HG03342 (cell line): ENCODE measurements around the gene KCTD21.

Experiments used
- ATAC-seq: cut with Tn5 transposase; IDR thresholded peaks from one replicate; pipeline ENCODE4 v1.9.1; 2021; ENCODE audit warnings: mild to moderate bottlenecking, moderate library complexity; ENCODE audit not compliant: unreplicated experiment

The KCTD21 gene

GRCh38 chr11:78202733-78203167, 14.3 kb upstream of the KCTD21 start:
- no peak for ATAC-seq

- ATAC-seq, result no peak
Measured at GRCh38 chr11:78201096-78201818, 12.8 kb upstream of the KCTD21 start.

DNA sequence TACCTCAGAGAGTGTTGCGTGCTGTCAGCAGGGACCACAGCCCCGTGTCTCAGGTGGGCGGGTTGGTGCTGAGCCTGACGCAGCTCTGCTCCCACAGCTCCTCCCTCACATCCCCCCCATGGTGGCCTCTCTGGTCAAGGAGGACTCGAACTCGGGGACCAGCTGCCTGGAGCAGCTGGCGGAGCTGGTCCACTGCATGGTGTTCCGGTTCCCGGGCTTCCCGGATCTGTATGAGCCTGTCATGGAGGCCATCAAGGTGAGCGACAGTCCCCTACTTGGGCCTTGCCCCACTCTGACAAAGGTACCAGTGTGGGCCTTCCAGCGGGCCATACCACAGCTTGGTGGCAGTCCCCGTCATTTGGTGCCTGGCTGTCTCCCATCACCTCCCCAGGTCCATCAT, 12.1 kb upstream of the KCTD21 start:
- ATAC-seq, result no peak

GRCh38 chr11:78200061-78200460, 11.6 kb upstream of the KCTD21 start:
- no peak for ATAC-seq

GRCh38 chr11:78199653-78200015, 11.2 kb upstream of the KCTD21 start:
- no peak for ATAC-seq

DNA sequence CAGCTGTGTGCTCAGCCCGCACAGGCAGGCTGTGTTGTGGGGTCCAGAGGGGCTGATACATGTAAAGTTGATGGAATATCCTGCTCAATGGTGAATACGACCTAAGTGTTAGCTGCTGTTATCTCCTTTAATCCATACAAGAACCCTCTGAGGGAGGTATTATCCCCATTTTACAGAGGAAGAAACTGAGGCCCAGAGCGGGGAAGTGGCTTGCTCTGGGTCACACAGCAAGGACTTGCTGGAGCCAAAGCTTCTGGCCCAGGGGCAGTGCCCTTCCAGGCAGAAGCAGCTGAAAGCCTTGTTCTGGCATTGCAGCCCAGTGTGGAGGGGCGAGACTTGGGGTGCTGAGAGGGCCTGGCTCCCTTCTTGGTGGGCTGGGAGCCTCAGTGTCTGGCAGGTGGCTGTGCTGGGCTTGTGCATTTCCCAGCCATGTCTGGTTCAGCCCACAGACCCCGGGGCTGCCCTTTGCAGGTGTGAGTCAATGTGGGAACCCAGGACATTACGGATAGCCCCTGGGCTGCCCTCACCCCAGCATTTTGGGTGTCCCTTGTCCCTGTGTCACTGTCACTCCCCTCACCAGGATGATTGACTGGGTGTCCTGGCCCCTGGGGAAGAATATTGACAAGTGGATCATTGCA, 10.7 kb upstream of the KCTD21 start:
- no peak for ATAC-seq

DNA sequence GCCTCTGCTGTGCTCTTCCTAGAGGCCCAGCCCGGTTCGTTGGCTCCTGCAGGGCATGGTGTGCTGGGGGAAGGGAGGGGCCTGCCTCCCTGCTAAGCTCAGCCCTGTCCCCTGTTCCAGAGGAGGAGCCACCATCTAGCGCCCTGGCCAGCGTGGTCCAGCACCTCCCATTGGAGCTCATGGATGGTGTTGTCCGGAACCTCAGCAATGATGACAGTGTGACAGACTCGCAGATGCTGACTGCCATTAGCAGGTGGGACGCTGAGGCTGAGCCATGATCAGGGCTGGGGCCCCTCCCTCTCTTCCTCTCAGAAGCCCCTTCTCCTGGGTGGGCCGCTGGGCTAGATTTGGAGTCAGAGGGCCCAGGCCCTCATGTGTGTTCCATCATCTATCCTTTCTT, 9.4 kb upstream of the KCTD21 start:
- no peak for ATAC-seq

- ATAC-seq, result no peak
Measured at GRCh38 chr11:78196661-78197091, 8.2 kb upstream of the KCTD21 start.

GRCh38 chr11:78195917-78196560, 7.6 kb upstream of the KCTD21 start:
- no peak for ATAC-seq

DNA sequence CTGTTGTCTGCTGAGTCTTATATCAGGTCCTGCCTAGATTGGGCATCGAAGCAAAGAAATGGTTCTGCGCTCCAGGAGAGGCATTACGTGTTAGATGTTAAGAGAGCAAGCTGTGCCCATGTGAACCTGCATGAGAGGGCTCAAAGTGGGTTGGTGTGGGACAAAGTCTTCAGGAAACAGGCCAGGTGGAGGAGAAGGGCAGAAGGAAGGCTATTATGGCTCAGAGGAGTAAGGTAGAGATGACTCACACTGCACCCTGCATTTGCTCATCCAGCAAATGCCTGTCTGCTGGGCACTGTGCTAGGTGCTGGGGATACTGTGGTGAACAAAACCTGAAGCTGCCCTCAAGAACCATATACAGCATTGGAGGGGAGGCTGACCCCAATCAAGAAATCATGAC, 6.1 kb upstream of the KCTD21 start:
- ATAC-seq, result no peak

- no peak for ATAC-seq
Measured at GRCh38 chr11:78193806-78194205, 5.4 kb upstream of the KCTD21 start.

DNA sequence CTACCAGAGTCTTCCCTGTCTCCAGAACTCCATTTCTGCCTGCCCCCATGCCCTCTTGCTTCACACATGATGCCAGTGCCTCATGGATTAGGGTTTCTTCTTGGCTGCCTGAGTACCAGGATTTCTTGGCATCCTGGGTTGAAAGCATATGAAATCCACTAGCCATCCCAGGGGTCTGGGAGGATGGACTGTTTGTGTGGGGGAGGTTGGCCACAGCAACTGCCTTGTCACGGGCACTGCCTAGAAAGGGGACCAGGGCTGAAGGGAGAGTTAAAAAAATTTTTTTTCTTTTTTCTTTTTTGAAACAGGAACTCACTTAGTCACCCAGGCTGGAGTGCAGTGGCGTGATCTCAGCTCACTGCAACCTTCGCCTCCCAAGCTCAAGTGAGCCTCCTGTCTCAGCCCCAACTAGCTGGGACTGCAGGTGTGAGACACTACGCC, 4.5 kb upstream of the KCTD21 start:
- ATAC-seq, result no peak

DNA sequence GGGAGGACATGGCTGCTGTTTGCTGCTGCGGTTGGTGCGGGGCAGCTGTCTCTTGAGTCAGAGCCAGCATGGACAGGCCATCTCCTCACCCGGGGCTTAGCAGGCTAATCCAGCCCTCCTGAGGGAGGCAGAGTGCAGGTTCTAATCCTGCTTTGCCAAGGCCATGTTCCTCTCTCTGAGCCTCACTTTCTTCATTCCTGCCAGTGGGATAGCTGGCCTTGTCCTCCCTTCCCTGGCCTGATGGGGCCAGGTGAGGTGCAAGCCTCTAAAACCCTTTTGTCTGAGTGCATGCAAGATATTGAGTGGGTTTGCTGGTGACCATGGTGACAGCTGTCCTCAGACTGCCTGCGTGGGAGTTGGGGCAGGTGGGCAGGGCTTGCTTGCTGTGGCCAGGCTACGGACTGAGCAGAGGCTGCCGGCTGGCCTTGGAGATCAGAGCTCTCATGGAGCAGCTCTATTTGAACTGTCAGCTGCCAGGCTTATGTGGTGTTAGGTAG, 3.8 kb upstream of the KCTD21 start:
- ATAC-seq, result no peak

DNA sequence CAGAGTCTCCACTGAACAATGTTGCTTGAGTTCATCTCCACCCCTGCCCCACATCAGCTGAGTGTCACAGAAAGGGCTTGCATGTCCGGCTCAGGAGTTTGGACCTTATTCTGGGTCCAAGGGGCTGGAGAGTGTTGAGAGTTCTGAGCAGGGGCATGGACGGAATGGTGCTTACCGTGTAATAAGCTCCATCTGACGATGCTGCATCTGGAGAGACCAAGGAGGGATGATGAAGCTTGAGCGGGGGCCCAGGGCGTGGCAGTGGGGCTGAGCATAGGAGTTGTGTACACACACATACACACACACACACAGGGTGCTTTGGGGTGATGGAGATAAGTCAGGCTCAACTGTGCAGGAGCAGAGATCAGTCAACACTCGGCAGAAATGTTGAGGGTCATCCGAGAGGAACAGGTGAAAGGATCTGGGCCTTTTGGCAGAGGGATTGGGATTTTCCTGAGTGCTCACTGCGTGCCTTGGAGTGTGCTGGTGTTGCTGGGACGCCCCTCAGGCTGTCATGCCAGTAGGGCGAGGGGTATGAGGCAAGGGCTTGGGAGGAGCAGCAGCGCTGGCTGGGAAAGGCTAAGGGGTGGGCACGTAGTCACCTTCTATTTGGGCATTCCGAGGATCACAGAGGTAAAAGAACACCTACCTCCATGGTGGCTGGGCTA, 2.6 kb upstream of the KCTD21 start:
- ATAC-seq, result no peak

- ATAC-seq, result no peak
Measured at GRCh38 chr11:78190374-78190773, 1.9 kb upstream of the KCTD21 start.

- no peak for ATAC-seq
Measured at GRCh38 chr11:78189851-78190250, 1.4 kb upstream of the KCTD21 start.

DNA sequence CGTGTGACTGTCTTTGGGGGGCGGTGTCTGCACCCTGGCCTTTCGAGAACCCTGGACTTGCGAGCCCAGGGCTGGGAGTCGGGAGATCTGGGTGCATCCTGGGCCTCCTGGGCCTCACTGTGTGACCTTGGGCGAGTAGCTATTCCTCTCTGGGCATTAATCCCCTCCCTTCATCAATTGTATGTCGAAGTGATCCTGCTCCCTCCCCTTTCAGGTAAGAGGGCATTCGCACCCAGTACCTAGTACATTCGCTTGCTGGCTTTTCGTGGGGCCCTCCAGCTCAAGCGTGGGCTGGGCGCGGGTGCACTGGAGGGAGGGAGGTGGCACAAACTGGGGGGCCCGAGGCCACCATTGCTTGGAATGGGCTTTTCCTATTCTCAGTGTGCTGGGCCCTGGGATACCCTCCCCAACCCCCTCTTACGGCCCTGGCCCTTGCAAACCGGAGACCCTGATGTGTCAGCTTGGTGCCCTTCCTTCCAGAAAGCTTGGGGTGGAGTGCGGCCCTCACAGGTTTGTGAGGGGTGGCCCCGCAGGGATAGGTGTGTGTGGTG, 823 bp upstream of the KCTD21 start:
- no peak for ATAC-seq

DNA sequence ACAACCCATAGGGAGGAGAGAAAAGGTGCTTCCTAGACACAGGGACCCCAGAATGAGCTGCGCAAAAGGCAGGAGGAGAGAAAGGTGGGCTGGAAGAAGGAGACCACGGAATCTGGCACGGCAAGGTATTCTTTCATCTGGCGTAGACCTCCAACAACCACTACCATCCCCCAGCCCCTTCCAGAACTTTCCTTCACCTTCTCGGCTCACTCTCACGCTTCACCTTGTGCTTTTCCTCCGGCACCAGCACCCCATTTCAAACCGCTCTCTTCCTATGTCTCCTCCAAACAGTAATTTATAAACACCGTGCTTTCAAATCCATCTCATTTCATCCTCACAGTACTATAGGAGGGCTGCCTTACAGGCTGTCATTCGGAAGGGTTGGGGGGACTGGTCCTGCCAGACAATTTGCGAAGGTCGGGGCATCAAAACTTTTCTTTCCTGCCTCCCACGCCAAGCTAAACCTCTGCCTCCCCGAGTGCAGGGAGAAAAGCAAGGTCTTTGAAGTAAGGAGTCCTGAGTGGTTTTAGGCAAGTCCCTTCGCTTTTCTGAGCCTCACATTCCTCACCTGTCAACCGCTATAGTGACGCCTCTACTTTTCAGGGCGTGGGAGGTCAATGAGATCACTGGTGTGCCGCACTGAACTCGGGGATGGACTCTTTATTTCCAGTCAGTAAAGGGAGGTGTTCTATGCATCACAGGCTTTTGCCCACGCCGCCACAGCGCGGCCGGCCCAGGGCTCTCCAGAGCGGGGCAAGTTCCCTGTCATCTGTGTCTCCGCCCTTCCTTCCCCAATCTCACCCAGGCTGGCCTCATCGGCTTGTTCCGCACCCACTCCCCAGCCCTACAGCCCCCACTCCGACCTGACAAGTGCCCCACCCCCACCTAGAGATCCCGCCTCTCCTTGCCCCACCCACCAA, 800 bp downstream of the KCTD21 start:
- ATAC-seq, result peak; percentile 20

DNA sequence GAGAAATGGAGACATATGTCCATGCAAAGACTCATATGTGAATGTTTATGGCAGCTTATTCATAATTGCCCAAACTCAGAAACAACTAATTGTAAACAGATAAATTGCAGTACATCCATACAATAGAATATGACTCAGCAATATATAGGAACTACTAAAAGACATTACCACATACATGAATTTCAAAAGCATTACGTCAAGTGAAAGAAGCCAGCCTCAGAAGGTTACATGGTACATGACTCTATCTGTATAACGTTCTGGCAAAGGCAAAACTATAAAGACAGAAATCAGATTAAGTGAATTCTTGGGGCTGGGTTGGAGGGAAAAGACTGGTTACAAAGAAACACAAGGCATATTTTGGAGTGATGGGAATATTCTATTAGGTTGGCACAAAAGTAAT, 7.2 kb downstream of the KCTD21 start:
- no peak for ATAC-seq

DNA sequence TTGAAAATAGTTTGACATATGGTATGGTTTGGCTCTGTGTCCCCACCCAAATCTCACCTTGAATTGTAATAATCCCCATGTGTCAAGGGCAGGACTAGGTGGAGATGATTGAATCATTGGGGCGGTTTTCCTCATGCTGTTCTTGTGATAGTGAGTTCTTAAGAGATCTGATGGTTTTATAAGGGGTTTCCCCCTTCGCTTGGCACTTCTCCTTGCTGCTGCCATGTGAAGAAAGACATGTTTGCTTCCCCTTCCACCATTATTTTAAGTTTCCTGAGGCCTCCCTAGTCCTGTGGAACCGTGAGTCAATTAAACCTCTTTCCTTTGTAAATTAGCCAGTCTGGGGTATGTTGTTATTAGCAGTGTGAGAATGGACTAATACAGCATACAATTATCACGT, 7.7 kb downstream of the KCTD21 start:
- no peak for ATAC-seq
